ENCODE measurements around the gene C16orf74.

The C16orf74 gene

DNA sequence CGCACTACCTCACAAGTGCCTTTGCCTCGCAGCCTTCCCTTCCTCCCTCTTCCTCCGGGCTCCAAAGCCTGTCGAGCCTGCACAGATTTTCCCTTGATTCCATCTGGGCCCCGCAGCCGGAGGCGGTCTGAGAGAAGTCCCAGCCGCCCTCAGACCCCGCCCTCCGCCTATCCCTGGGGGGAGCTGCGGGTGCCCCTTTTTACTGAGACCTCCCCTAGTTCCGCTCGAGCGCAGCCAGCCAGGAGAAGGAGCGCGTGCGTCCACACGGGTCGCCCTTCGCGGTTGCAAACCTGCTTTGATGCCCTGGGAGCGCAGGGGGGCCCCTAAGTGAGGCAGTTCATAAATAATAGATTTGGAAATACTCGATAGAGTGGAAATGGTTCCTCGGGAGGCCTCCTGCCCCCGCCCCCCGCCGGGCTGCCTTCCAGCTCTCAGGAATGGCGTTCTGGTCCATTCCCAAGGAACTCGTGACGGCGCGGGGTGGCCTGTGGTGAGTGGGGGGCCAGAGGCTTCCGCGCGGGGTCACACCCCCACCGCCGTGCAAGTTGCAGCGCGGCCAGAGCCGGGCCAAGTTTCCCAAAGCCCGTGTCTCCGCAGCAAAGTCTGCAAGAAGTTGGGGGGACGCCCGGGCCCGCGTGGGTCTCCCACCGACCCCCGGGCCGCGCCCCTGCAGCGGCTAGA lies 610 bp downstream of the C16orf74 start:
- DNase-seq (ENCODE audit: low read depth in 2 of 2), result no peak

GRCh38 chr16:85749771-85750145 lies 1.1 kb downstream of the C16orf74 start:
- DNase-seq (ENCODE audit: low read depth in 2 of 2), result no peak

DNA sequence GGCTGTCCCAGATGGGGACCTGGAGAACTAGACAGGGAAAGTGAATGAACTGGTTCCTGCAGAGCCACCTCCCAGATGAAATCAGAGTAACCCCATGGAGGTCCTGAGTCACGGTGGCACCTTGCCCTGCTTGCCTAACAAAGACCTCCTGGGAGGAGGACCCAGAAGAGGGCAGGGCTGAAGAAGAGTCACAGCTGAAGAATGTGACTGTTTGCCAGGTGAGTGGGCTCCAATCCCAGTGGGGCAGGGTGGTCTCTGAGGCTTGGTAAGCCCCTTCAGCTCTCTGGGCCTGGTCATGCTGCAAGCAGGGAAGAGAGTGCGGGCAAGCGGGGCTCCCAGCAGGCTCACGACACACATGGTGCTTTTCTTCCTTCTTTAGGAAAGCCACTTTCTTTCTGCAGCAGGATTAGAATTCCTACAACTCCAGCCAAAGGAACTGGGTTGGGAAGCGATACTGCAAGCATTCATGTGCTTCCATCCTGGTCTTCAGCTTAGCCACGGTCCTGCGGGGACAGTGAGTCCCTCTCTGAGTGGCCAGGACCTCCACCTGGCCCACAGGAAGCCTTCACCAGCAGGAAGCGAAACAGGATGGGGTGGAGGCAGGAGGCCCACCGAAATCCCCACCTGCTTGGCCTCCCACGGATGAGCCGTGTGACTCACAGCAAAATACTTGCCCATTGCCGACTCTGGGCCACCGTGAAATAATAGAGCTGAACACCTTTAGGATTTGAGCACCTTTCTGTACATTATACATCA lies 4.3 kb downstream of the C16orf74 start:
- no peak for DNase-seq (ENCODE audit: low read depth in 2 of 2)

- no peak for DNase-seq (ENCODE audit: low read depth in 2 of 2)
Measured at GRCh38 chr16:85738923-85739715, 11.8 kb downstream of the C16orf74 start.

GRCh38 chr16:85736921-85737320 lies 14.0 kb downstream of the C16orf74 start:
- DNase-seq (ENCODE audit: low read depth in 2 of 2), result no peak

DNA sequence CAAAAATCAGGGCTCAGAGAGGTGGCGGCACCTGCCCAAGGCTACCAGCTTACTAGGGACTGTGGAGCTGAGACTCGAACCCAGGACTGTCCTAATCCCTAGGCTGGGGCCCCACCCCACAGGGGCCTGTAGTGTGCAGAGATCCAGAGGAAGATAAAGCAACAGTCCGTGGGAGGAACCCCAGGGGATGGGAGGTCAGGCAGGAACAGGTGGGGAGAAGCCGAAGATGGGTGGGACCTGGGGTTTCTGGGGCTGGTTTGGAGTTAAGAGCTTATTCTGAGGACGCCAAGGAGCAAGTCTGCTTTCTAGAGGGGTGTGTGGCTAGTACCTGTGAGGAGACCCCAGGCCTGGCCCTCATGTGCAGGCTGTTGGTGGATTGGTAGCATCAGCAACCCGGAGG lies 14.9 kb downstream of the C16orf74 start:
- no peak for DNase-seq (ENCODE audit: low read depth in 2 of 2)

DNA sequence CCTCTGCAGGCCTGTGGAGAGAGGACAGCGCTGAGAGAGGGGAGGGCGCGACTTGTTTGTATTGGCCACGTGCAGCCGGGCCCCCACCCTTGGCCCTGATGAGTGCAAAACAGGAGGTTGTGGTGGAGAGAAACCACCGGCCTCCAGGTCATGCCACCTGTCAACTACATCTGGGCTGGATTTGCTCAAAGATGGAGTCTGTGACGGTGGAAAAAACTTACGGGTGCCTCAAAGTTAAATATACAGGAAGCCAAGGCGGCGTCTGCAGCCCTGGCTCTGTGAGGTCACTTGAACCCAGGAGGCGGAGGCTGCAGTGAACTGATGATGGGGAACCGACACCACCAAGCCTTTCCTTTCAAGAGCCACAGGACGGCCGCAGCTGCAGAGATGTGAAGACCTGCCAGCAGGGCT lies 15.7 kb downstream of the C16orf74 start:
- DNase-seq (ENCODE audit: low read depth in 2 of 2), result no peak

DNA sequence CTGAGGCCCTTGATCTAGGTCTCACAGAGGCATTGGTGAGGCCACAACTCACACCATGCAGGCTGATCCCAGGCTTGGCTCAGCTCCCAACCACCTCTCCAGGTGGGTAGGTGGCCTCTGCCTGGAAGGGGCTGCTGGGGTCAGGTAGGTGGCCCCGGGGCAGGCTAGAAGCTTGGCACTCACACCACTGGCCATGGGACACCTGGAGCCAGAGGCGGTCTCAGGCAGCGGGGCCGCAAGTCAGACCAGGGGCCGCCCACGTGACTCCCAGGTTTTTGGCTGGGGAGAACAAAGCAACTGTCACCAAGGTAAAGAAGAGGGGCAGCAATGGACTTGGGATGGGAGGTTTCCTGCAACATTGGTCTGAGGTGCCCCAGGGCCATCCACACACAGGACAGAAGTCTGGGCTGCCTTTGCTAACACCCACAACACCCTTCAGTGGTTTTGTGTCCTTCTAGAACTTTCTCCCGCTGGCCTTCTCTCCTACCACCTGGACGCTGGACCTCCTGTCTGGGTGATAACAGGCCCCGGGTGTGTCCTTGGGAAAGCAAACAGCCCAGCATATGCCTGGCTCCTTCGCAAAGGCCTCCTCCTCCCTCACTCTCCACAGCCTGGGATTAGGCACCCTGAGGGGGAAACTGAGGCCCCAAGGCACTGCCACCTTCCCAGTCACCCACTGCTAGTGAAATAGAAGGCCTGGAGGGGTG lies 16.4 kb downstream of the C16orf74 start:
- no peak for DNase-seq (ENCODE audit: low read depth in 2 of 2)

GRCh38 chr16:85733839-85734170 lies 17.1 kb downstream of the C16orf74 start:
- DNase-seq (ENCODE audit: low read depth in 2 of 2), result no peak

GRCh38 chr16:85733155-85733838 lies 17.6 kb downstream of the C16orf74 start:
- no peak for DNase-seq (ENCODE audit: low read depth in 2 of 2)

DNA sequence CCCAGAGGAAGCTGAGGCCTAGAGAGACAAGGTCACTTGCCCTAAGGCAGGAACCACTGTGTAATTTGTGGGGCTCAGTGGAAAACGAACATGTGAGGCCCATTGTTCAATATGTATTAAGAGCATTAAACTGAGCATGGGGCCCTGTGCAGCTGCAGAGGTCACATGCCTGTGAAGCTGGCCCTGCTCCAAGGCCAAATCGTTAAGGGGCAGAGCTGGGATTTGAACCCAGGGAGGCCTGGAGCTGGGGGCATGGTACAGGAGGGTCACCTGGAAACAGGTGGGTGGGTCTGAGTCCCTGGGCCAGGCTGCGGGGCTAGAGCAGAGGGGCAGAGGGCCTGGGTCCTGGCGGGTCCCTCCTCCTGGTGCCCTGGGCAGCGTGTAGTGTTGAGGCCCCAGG lies 19.7 kb downstream of the C16orf74 start:
- no peak for DNase-seq (ENCODE audit: low read depth in 2 of 2)

DNA sequence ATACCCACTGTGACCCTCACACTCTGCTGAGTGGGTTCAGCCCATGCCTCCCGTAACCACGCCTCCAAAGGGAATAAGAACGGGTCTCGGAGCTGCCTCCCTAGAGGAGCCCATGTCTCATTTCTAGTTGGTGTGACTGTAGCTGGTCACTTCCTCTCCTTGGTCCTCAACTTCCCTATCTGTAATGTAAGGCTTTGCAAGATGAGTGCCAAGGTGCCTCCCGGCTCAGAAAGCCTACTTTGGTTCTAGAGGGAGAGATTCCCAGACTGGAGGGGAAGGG lies 20.8 kb downstream of the C16orf74 start:
- no peak for DNase-seq (ENCODE audit: low read depth in 2 of 2)

DNA sequence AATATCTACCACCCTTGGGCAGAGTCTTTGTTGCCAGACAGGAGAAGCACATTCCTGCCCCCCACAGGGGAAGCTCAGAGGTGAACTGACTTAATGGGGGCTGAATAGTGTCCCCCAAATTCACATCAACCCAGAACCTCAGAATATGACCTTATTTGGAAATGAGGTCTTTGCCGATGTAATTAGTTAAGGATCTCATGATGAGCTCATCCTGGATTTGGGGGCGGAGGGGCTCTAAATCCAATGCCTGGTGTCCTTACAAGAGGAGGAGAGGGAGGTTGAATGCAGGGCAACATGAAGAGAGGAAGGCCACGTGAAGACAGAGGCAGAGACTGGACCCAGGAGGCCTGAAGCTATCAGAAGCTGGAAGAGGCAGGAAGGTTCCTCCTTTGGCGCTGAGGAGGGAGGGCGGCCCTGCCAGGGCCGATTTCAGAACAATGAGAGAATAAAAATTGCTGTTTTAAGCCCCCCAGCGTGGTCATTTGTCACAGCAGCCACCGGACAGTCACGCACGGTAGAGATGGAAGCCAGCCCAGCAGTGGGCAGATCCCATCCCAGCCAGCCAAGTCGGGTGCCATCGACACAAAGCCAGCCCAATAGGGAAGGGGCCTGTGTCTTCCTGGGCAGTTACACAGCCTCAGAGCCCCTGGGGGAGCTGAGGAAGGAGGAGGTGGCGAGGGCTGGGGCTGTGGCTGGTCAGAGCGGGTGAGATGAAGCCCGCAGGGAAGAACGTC lies 21.3 kb downstream of the C16orf74 start:
- no peak for DNase-seq (ENCODE audit: low read depth in 2 of 2)

- DNase-seq (ENCODE audit: low read depth in 2 of 2), result no peak
Measured at GRCh38 chr16:85728879-85729278, 22.0 kb downstream of the C16orf74 start.

DNA sequence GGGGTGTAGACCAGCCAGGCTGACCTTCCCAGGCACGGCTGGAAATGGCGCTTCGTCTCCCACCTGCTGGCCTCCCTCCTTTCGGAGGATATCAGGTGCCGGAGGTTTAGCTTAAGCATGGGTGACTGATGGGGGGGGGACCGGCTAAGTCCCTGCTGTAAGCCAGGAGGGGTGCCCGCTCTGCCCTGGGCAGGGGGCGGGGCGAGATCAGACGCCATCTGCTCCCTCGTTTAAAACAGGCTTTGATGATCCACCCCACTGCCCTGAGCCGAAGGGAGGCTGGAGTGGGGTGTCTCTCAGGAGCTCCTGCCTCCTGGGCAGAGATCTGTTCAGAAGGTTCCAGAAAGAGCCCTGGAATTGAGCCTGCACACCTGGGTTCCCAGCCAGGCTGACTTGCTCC lies 26.0 kb downstream of the C16orf74 start:
- no peak for DNase-seq (ENCODE audit: low read depth in 2 of 2)

DNA sequence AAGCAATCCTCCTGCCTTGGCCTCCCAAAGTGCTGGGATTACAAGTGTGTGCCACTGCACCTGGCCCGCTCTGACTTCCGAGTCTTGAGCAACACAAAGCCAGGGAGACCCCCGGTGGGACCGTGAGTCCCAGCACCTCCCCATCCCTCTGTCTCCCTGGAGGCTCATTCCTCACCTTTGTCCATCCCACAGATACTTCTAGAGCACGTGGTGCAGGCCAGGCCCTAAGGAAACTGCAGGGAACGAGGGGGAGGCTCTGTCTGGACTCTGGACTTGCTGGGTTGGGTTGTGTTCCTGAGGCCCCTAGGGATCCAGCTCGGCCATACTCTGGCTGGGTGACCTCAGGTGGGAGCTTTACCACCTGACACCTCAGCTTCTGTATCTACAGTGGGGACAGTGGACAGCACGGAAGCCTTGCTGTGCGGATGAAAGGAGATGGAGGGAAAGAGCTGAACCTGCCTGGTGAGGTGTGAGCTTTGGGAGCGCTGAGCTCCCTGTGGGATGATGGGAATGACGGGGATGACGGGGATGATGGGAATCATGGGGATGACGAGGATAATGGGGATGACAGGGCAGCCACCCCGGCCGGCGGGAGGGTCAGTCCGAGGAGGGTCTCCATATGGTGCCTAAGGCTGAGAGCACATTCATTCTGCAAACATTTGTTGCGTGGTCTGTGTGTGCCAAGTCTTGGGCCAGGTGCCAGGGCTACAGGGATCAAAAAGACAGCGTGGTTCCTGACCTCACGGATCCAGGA lies 26.6 kb downstream of the C16orf74 start:
- DNase-seq (ENCODE audit: low read depth in 2 of 2), result no peak

GRCh38 chr16:85722128-85722893 lies 28.6 kb downstream of the C16orf74 start:
- no peak for DNase-seq (ENCODE audit: low read depth in 2 of 2)

GRCh38 chr16:85720302-85720637 lies 30.6 kb downstream of the C16orf74 start:
- DNase-seq (ENCODE audit: low read depth in 2 of 2), result no peak

DNA sequence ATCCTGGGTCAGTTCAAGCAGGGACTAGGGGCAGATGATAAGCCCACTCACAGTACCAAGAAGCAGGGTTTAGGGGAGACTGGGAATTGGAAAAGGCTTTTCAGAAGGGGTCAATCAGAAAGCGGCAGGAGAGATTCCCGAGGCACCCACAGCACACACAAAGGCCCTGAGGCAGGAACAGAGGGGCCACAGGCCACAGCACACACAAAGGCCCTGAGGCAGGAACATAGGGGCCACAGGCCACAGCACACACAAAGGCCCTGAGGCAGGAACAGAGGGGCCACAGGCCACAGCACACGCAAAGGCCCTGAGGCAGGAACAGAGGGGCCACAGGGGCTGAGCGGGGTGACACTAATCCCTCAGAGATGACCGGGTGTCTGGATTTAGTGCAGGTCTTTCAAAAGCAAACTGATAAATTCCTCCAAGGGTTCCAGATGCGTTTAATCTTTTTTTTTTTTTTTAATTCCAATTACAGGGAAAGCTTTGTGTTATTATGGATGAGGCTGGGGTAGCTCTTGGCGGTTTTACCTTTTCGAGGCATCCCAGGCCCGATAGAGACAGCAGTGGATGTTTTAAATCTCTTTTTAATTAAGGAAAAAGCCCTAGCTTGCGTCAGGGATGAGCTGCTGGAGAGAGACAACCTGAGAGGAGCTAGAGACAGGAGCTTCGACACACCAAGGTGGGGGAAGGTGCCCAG lies 31.1 kb downstream of the C16orf74 start:
- no peak for DNase-seq (ENCODE audit: low read depth in 2 of 2)

Data from activated CD8-positive, alpha-beta memory T cell treated with anti-CD3 and anti-CD28 coated beads for 4 hours (primary cell).